Neural progenitor cell (in vitro differentiated cells): ENCODE data around the gene CAPN15.

Source experiments
- EZH2 ChIP-seq: fragments of 200-600 bp; sonication (generic); IDR thresholded peaks from 2 replicates; pipeline ENCODE4 v1.6.1; 2017; ENCODE audit warnings: antibody characterized with exemption, mild to moderate bottlenecking, moderate library complexity
- TF ChIP-seq, protein P1 (sequence below): fragments of 200-600 bp; sonication (generic); IDR thresholded peaks from 2 replicates; pipeline ENCODE4 v1.5.1; 2017; ENCODE audit warnings: antibody characterized with exemption, mild to moderate bottlenecking

GRCh38 chr16:503150-504071 is 24.1 kb upstream of the CAPN15 start:
- TF ChIP-seq EZH2, result no peak
- TF ChIP-seq, protein P1, sequence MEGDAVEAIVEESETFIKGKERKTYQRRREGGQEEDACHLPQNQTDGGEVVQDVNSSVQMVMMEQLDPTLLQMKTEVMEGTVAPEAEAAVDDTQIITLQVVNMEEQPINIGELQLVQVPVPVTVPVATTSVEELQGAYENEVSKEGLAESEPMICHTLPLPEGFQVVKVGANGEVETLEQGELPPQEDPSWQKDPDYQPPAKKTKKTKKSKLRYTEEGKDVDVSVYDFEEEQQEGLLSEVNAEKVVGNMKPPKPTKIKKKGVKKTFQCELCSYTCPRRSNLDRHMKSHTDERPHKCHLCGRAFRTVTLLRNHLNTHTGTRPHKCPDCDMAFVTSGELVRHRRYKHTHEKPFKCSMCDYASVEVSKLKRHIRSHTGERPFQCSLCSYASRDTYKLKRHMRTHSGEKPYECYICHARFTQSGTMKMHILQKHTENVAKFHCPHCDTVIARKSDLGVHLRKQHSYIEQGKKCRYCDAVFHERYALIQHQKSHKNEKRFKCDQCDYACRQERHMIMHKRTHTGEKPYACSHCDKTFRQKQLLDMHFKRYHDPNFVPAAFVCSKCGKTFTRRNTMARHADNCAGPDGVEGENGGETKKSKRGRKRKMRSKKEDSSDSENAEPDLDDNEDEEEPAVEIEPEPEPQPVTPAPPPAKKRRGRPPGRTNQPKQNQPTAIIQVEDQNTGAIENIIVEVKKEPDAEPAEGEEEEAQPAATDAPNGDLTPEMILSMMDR, result no peak
